Stimulated activated naive CD8-positive, alpha-beta T cell treated with anti-CD3 and anti-CD28 coated beads, Interleukin-15, Interleukin-2, amounts not matched to agents 100 U/mL and 50 U/mL, for 24 hours (primary cell): ENCODE measurements around the gene MAT2B.

Source experiments
- ATAC-seq: fragments of 150-1000 bp; cut with Tn5 transposase; one replicate; pipeline ENCODE4 v1.10.0; 2021
- DNase-seq: peaks from one replicate; pipeline ENCODE4 v3.0.0; 2021

Gene MAT2B

DNA sequence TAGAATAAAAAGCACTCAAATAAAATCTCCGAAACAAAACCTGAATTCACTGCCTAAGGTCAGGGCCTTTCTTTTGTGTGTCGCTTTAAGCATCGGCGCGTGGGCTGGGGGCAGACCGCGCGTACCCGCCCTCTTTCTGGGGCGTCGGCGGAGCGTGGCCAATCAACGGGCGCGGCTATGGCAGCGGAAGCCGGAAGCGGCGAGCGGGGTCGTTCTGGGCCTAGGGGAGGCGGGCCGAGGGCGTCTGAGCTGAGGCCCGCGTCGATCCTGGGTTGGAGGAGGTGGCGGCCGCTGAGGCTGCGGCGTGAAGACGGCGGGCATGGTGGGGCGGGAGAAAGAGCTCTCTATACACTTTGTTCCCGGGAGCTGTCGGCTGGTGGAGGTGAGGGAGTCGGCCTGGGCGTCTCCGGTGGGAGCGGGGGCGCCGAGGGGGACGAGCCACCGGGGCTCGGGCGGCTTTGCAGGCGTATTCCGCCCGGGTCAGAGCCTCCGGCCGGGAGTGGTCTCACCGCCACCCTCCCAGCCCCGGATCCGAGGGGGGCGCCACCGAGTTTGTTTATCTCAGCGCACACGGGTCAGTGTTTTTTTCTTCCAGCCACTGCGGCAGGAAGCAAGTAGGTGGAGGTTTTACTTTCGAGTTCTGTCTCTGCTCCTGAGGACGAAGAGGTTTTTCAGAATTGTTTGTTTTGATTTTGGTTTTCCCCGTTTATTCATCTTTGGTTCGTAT lies at the start of gene MAT2B:
MAT2B (plus strand) TSS at position 252 of the 727 bp plus-strand sequence; CDS start at position 320, 68 bp downstream.
- DNase-seq (peak; percentile 95), ATAC-seq (peak; percentile 91)

GRCh38 chr5:163456029-163456589 lies 49.3 kb upstream of the MAT2B start:
- DNase-seq = no peak
- no peak for ATAC-seq

GRCh38 chr5:163456840-163457239 lies 48.6 kb upstream of the MAT2B start:
- no peak for ATAC-seq
- no peak for DNase-seq

GRCh38 chr5:163458778-163459385 lies 46.5 kb upstream of the MAT2B start:
- DNase-seq = no peak
- no peak for ATAC-seq

DNA sequence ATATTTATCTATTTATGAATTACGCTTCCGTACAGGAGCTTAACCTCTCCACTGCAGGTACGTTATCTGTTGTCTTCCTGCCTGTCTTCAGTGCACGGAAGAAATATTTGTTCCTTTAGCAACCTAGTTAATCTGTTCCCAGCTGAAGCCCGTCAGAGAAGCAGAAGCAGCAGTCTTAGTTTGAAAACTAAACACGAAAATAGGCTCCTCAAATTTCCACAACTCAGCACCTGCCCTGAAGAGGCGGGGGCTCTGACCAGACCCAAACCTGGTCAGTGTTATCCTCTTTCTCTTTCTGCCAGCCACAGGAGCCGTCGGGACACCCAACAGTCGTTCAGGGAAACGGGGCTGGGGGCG lies 46.0 kb upstream of the MAT2B start:
- no peak for DNase-seq
- no peak for ATAC-seq

GRCh38 chr5:163459819-163460561 lies 45.4 kb upstream of the MAT2B start, which contains the start of gene NUDCD2:
NUDCD2 (minus strand) TSS chr5:163460102; CDS start chr5:163460050, 52 bp downstream.
- DNase-seq = peak; percentile 94
- ATAC-seq = peak; percentile 89

- DNase-seq (no peak), ATAC-seq (no peak)
Observed at GRCh38 chr5:163460562-163461171, 44.8 kb upstream of the MAT2B start, which contains the start of gene HMMR. HMMR (plus strand) TSS chr5:163460632; CDS start chr5:163460693, 61 bp downstream.

- no peak for DNase-seq
- ATAC-seq = no peak
Observed at GRCh38 chr5:163463063-163463435, 42.4 kb upstream of the MAT2B start.

GRCh38 chr5:163467682-163468081 lies 37.7 kb upstream of the MAT2B start:
- ATAC-seq (no peak), DNase-seq (no peak)

DNA sequence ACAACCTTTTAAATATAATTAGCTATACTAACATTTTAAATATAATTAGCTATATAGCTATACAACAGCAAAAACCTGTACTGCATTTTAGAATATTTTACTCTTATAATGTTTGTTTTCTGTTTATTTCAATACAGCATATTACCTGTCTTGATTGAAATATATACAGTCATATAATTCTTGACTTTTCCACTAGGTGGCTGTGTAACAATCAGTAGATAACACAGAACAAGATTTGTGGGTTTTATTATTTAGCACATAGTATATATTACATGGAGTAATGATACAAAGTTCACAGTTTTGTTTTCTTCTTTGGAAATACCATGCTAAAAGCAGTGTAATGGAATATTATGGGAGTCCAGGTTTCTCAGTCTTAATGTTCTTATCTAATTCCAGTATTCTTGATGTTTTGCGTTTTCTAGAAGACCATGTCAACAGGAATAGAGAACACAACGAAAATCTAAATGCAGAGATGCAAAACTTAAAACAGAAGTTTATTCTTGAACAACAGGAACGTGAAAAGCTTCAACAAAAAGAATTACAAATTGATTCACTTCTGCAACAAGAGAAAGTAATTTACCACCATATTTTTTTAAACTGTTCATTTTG lies 31.7 kb upstream of the MAT2B start:
- ATAC-seq (no peak), DNase-seq (no peak)

GRCh38 chr5:163475411-163475810 lies 30.0 kb upstream of the MAT2B start:
- no peak for ATAC-seq

DNA sequence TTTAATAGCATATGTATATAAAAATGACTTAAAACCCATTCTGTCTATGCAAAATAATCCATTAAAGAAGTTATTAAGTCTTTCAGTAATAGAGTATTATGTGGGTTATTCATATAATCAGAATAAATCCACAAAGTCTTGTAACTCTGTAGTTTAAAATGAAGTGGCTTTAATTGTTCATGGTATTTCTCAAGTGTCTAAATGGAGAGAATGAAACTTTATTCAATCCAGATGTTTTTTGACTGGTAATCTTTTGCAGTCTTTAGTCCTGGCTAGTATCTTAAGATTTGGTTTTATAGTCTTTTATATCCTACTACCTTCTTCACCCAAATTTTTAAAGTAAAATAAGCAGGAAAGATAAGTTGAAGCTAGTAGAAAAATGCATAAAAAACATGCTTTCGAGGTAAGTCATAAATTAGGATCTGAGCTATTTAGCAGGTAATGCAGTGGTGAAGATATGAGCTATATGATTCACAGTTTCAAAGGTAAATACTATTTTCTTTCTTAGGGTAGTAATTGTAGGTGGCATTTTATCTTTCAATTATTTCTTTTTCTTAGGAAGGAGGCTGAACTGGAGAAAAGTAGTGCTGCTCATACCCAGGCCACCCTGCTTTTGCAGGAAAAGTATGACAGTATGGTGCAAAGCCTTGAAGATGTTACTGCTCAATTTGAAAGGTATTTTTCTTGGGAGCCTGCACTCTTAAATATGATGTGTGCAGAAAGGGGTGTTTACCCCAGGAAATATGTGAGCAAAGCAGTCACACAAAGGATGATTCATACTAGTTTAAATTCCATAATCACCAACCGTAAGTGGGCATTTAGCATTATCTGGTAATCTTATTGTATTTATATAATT lies 27.1 kb upstream of the MAT2B start:
- DNase-seq (no peak), ATAC-seq (no peak)

More at GRCh38 chr5:163475411-163475810, 30.0 kb upstream of the MAT2B start:
- no peak for DNase-seq

GRCh38 chr5:163478982-163479271 lies 26.5 kb upstream of the MAT2B start:
- DNase-seq (no peak), ATAC-seq (no peak)

DNA sequence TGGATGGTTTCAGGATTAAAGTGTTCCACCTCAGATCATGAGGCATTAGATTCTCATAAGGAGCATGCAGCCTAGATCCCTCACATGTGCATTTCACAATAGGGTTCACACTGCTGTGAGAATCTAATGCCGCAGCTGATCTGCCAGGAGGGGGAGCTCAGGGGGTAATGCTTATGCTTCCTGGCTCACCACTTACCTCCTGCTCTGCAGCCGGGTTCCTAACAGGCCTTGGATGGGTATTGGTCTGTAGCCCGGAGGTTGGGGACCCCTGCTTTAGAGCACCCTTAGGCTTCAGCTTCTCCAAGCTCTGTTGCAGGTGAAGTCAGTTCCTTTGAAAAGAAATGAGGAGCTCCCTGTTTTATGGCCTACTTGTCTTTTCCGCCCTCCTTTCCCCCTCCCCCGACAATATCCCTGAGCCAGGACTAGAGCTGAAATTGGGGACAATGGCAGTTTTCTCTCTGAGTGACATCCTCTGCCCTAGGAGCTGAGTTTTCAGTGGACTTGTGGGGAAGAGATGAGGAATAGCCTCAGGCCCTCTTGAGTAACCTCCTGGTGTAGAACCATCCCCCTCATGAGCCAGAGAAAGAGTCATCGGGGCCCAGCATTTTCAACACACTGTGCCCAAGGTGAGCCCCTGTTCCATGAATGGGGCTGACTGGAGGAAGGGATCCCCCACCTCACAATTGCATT lies 16.2 kb upstream of the MAT2B start:
- ATAC-seq = no peak
- no peak for DNase-seq

DNA sequence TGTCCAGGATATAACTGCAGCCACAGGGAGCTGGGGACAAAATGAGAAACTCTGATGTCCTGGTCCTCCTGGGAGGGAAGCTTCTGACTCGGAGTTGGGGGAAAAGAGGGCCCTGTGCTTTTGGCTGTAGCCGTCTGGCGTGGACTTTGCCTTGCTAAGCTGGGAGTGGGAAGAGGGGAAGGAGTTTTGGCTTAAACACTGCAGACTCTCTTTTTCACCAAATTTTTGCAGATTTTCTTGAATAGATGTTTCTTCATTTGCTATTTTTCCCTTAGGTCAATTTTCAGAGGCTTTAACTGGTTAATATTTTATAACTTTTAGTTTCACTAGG lies 15.7 kb upstream of the MAT2B start:
- DNase-seq (no peak), ATAC-seq (no peak)

- no peak for ATAC-seq
- no peak for DNase-seq
Observed at GRCh38 chr5:163496286-163496685, 9.1 kb upstream of the MAT2B start.

- ATAC-seq (no peak), DNase-seq (no peak)
Observed at GRCh38 chr5:163497315-163497714, 8.1 kb upstream of the MAT2B start.

DNA sequence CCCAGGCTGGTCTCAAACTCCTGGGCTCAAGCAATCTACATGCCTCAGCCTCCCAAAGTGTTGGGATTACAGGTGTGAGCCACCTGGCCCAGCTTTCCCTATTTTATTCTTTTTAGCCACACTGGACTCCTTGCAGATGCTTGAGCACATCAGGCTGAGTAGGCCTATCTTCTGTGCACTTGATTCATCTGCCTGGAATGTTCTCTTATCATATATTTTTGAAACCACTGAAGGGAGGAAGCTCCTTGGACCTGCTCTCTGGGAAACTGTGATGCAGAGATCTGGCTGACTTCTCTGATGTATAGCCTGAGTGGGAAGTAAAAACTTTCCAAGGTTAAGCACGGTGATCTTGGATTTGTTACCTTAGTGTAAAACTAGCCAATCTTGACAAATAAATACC lies 6.5 kb upstream of the MAT2B start:
- no peak for ATAC-seq
- DNase-seq = no peak

- DNase-seq (no peak), ATAC-seq (no peak)
Observed at GRCh38 chr5:163502521-163502920, 2.9 kb upstream of the MAT2B start.
